HG02571 (cell line): ENCODE measurements around the gene POLR3C.
"Not testable (repeated sequence)": the region's sequence is repeated elsewhere in the genome, so short reads cannot be mapped to it uniquely, and the experiment has no call there.

Experiments used
- ATAC-seq: cut with Tn5 transposase; IDR thresholded peaks from one replicate; pipeline ENCODE4 v1.9.1; 2021; ENCODE audit warnings: mild to moderate bottlenecking, moderate library complexity; ENCODE audit not compliant: unreplicated experiment

Gene POLR3C

GRCh38 chr1:145818095-145818494 is 5.9 kb upstream of the POLR3C start:
- not testable (repeated sequence) for ATAC-seq

GRCh38 chr1:145822779-145823331 is 1.1 kb upstream of the POLR3C start:
- ATAC-seq, result not testable (repeated sequence)

GRCh38 chr1:145824499-145824842 is 471 bp downstream of the POLR3C start:
- ATAC-seq, result no peak

DNA sequence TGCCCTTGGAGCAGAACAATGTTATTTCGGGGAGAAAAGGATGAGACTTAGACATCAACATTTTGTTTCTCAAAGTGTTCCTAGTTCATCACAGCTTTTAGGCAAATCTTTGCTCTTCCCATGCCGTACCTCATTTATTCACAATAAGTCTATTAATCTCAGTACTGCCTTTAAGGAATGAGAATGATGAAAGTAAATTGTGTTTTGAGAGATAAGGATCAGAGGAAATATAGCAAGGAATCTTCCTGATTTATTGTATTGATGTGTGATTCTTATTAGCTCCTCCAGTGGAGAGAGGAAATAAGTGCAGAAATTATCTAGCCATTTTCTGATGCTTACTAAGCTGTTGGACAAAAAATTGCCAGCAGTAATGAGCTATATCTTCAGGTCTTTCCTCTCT is 2.0 kb downstream of the POLR3C start:
- ATAC-seq, result no peak

DNA sequence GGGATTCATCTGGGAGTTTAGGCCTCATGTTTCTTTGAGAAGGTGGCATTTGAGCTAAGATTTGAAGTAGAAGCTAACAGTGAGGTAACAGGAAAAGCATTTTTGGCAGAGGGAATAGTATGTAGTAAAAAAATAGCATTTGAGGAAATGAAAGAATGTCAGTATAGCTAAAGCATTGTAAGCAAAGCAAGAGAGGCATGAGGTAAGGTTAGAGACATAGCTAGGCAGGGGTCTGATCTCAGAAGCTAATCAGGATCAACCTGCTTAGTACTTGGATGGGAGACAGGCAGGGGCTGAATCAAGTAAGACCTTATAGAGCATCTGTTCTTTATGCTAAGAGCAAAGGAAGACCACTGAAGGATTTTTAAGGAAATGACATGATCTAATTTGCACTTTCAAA is 4.0 kb downstream of the POLR3C start:
- no peak for ATAC-seq

- no peak for ATAC-seq
These were observed 4.5 kb downstream of the POLR3C start for GRCh38 chr1:145828367-145829026.

DNA sequence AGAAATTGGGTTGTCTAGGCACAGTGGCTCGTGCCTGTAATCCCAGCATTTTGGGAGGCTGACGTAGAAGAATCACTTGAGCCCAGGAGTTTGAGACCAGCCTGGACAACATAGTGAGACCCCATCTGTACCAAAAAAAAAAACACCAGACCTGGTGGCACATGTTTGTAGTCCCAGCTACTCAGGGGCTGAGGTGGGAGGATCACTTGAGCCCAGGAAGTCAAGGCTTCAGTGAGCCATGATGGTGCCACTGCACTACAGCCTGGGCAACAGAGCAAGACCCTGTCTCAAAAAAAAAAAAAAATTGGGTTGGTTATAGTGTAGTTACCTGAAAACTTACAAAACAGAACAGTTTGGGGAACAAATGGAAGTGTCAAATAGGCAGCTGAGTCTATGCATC is 6.8 kb downstream of the POLR3C start:
- ATAC-seq, result not testable (repeated sequence)

GRCh38 chr1:145837656-145838055 is 13.7 kb downstream of the POLR3C start:
- no peak for ATAC-seq

- ATAC-seq, result no peak
These were observed 19.0 kb downstream of the POLR3C start for GRCh38 chr1:145843031-145843430.

- peak; percentile 48 for ATAC-seq
These were observed 21.1 kb downstream of the POLR3C start for GRCh38 chr1:145845144-145845513.

- ATAC-seq, result peak; percentile 54
These were observed 21.6 kb downstream of the POLR3C start, which contains the start of gene NUDT17 for GRCh38 chr1:145845514-145846161. TSS of gene NUDT17 (plus strand) at chr1:145845630. CDS start at chr1:145845641, 11 bp downstream.

DNA sequence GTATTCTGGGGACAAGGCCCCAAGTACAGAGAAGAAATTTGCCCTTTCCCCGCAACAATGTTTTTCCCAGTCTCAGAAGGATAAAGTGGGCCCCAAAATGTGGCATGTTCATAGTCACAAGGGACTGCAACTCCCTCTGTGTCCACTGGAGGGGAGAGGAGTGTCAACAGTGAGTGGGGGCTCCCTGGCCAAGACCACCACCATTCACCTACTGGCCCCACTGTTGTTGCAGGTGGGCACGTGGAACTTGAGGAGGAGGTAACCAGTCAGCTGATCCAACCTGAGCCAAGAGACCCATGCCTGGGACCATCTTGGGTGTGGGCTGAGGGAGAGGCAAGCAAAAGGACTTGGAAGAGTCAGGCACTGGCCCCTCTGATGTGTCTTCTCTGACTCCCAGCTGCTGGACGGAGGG is 22.2 kb downstream of the POLR3C start:
- ATAC-seq, result no peak

DNA sequence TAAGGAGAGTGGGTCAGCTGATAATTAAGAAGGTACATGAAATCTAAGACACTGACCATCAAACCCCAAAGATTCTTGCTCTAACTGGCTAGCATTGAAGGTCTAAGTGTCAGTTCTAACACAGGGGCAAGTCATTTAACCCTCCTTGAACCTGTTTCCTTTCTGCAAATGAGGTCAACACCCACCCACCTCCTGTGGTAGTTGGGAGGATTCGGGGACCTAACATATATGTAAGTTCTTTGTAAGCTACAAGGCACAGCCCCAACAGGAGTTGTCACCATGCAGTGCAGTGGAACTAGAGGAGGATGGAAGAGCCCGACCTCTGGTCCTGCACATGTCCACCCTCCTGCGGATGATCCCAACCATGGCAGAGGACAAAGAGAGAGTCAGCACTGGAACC is 23.8 kb downstream of the POLR3C start:
- no peak for ATAC-seq

- no peak for ATAC-seq
These were observed 25.6 kb downstream of the POLR3C start for GRCh38 chr1:145849356-145850160.

DNA sequence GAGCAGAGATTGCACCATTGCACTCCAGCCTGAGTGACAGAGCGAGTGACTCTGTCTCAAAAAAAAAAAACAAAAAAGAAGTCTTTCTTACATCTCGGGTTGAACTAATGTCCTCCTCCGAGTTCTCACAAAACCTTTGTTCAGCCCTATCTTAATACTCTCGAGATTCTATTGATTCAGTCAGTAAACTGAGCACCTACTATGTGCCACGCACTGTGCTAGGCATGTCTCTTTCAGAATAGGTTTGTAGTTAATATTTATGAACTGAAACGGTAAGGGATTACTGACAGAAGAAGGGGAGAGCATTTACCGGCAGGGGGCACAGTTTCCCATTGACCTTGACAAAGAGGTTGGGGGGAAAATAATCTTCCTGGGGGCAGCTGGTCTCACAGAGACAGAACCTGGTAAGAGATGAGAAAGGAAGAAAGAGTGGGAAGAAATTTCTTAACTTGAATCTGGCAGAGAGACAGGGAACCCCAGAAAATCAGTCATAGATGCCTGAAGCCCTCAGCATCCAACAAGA is 31.5 kb downstream of the POLR3C start:
- no peak for ATAC-seq

DNA sequence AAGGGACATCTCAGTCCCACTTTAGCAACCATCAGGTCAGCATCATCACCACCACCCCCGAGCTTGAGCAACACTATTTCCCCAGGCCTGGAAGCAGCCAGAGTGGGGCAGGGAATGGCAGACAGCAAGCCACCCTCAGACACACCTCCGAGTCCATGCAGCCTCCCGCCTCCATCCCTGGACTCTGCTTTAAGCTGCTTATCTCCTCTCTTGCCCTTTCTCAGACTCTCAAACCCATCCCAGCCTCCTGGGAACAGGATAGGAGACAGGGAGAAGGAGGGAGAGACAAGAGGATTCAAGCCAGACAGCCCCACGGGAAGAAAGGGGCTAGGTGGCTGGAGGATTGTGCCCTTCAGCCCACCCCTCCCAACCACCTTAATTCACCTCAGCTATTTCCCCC is 33.2 kb downstream of the POLR3C start:
- no peak for ATAC-seq

DNA sequence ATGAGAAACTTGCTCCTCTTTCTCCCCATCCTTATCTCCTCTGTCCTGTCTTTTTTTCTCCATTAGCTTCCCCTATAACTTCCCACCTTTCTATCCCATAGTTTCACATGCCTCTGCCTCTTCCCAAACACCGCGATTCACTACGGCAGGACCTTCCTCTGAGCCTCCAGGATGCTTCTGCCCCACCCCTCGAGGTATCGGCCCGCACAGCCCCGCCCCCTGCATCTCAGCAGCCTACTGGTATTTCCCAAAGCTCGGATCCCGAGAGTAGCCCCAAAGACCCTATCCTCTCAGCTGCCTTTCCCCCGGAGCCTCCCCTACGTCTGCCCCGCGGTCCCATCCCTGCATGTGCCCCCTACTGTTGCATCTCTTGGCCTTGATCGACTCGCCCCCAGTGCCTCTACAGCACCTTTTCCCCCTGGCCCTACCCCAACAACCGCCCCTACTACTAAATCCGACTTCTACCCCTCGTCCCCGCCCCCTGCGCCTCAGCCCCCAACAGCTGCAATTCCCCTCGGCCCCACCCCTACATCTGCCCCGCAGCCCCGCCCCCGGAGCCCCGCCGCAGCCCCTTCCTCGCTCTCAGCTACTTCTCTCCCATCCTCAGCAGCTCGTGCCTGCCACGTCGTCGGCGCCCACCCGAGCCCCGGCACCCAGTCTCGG is 34.4 kb downstream of the POLR3C start:
- peak; percentile 14 for ATAC-seq

DNA sequence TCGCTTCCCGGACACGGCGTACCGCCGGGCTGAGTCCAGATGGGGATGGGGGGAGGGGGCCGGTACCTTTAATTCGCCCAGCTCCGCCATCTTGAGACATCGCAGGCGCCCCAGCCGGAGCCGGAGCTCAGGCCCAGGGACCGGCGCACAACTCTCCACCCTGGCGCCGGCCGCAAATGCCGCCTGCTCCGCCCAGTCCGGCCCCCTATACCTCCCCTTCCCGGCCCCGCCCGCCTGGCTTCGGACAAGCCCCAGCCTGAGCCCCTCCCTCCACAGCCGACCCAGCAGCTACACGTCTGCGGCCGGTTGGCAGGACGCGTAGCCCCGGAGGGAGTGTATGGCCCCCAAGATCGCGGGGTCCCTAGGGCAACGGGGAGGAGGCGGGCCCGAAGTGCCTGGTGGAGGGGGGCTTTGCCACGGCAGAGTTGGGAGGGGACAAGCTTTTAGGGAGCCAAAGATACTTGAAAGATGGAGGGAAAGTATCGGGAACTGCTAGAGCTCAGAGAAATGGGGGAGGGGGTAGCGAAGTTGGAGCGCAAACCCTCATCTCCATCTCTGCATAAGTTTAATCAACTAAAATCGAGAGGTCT is 35.0 kb downstream of the POLR3C start, which contains the start of gene PIAS3:
Gene PIAS3 (minus strand): TSS at position 181 of the 590 bp plus-strand sequence. CDS start 91 bp downstream, at position 90.
- peak; percentile 76 for ATAC-seq

GRCh38 chr1:145859491-145860023 is 35.6 kb downstream of the POLR3C start:
- ATAC-seq, result peak; percentile 74
